Spleen (tissue), 7 donors: ENCODE results near the gene SYNDIG1.

Experiments
- POLR2A ChIP-seq, 3 donors: fragments of 450-650 bp; IDR thresholded peaks; one replicate each; pipeline ENCODE4 v1.5.1; 2017; ENCODE audit warnings: antibody characterized with exemption in 3 of 3, mild to moderate bottlenecking in 1 of 3
- TF ChIP-seq, protein P1 (sequence below), 11 experiments: fragments of 200-600 bp in 7 of 11; fragments of 450-650 bp in 4 of 11; sonication (generic) in 4 of 11; IDR thresholded peaks in 8 of 11; conservative IDR thresholded peaks in 3 of 11; 1 replicate in 7 of 11; 2 replicates in 4 of 11; pipeline versions ENCODE4 v1.4.0 to v1.8.0; 2016 to 2021; ENCODE audit warnings: antibody characterized with exemption in 11 of 11, inconsistent platforms in 4 of 11, mild to moderate bottlenecking in 1 of 11
- donor health status: DM: no; HTN: no; CAD: no; lungs with moderate emphysema.
- donor health status: DM: no; HTN: no; CAD: no.
- donor health status: DM: no; HTN: no; CAD: no.

DNA sequence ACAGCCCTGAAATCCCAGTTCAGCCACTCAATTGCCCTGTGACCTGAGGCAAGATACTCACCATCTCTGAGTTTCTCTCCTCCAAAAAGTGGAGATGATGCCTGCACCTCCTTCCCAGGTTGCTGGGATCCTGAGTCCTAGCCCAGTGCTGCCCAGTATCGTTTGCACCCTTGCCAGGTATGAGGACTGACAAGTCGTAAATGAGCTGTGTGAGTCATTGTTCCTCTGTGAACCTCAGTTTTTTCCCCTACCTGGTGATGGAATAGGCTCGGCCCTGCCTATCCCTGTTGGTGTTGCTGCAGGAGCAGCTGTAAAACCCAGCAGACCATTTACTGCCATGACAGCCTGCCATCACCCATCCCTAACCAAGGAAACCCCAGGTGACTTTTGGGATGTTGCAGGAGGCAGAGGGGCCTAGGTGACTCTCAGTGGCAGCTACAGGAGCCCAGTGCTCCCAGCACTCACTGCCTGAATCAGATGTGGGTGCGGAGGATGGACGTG, 229.3 kb downstream of the SYNDIG1 start:
- TF ChIP-seq, protein P1, sequence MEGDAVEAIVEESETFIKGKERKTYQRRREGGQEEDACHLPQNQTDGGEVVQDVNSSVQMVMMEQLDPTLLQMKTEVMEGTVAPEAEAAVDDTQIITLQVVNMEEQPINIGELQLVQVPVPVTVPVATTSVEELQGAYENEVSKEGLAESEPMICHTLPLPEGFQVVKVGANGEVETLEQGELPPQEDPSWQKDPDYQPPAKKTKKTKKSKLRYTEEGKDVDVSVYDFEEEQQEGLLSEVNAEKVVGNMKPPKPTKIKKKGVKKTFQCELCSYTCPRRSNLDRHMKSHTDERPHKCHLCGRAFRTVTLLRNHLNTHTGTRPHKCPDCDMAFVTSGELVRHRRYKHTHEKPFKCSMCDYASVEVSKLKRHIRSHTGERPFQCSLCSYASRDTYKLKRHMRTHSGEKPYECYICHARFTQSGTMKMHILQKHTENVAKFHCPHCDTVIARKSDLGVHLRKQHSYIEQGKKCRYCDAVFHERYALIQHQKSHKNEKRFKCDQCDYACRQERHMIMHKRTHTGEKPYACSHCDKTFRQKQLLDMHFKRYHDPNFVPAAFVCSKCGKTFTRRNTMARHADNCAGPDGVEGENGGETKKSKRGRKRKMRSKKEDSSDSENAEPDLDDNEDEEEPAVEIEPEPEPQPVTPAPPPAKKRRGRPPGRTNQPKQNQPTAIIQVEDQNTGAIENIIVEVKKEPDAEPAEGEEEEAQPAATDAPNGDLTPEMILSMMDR (IDR thresholded peaks at IDR 0.05 in 8 of 11, conservative IDR thresholded peaks at IDR 0.05 in 3 of 11), result no peak
- TF ChIP-seq POLR2A (IDR thresholded peaks at IDR 0.05), result no peak
